ENCODE measurements around the gene MICB.

DNA sequence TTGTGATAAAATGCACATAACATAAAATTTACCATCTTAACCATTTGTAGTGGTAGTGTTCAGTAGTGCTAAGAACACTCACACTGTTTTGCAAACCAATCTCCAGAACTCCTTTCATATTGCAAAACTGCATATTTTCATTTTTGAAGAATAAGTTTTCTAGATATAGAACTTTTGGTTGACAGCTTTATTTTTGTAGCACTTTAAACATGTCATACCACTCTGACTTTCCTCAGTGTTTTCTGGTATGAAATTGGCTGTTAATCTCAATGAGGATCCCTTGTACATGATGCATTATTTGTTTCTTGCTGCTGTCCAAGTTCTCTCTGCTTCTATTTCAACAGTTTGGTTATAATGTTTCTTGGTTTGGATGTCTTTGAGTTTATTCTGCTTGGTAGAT is 45.1 kb upstream of the MICB start:
- TF ChIP-seq CTCF (IDR thresholded peaks at IDR 0.05) (no peak), POLR2A (IDR thresholded peaks at IDR 0.05) (no peak)
